Fibroblast of lung (primary cell): ENCODE data around the gene TRIM15. TPM values are rescaled to one million over a fixed set of nuclear protein-coding genes. Genes with fewer than 3 reads are reported as not detected.
"Not testable (repeated sequence)": the region's sequence is repeated elsewhere in the genome, so short reads cannot be mapped to it uniquely, and the experiment has no call there.

Experiments used
- DNase-seq, 2 donors: peaks; one replicate each; pipeline versions ENCODE4 v3.0.0 to v3.0.0-alpha.2; 2010; ENCODE audit warnings: low read depth in 2 of 2
- H2AFZ ChIP-seq: 2 replicates; pipeline ENCODE4 v1.5.1; 2012; ENCODE audit warnings: low read length, control low read depth, inconsistent platforms
- H3K27ac ChIP-seq: 2 replicates; pipeline ENCODE4 v1.5.1; 2011; ENCODE audit warnings: low read length, control low read depth; ENCODE audit not compliant: insufficient read depth
- H3K27me3 ChIP-seq: 2 replicates; pipeline ENCODE4 v1.5.1; 2011; ENCODE audit warnings: mild to moderate bottlenecking, low read length; ENCODE audit not compliant: control insufficient read depth, insufficient read depth
- H3K36me3 ChIP-seq: 2 replicates; pipeline ENCODE4 v1.5.1; 2011; ENCODE audit warnings: low read length; ENCODE audit not compliant: control insufficient read depth, insufficient read depth
- H3K4me1 ChIP-seq: 2 replicates; pipeline ENCODE4 v1.5.1; 2011; ENCODE audit warnings: low read length; ENCODE audit not compliant: control insufficient read depth, insufficient read depth; ENCODE audit errors: extremely low read depth
- H3K4me2 ChIP-seq: 2 replicates; pipeline ENCODE4 v1.5.1; 2011; ENCODE audit warnings: low read length, control low read depth; ENCODE audit not compliant: insufficient read depth; ENCODE audit errors: extremely low read depth
- H3K4me3 ChIP-seq, 4 experiments: fragments of 200-600 bp in 1 of 4; sonication (generic) in 1 of 4; replicated peaks in 1 of 4; 2 replicates each; pipeline ENCODE4 v1.5.1; 2011 to 2016; ENCODE audit warnings: low read length in 4 of 4, low read depth in 3 of 4, mild to moderate bottlenecking in 3 of 4, control low read depth in 2 of 4, inconsistent platforms in 1 of 4, mixed read lengths in 1 of 4; ENCODE audit not compliant: insufficient read depth in 1 of 4; ENCODE audit errors: control extremely low read depth in 1 of 4
- H3K79me2 ChIP-seq: 2 replicates; pipeline ENCODE4 v1.5.1; 2012; ENCODE audit warnings: mild to moderate bottlenecking, low read length, inconsistent platforms; ENCODE audit not compliant: control insufficient read depth, insufficient read depth
- H3K9ac ChIP-seq: 2 replicates; pipeline ENCODE4 v1.5.1; 2011; ENCODE audit warnings: mild to moderate bottlenecking, low read length, control low read depth; ENCODE audit not compliant: insufficient read depth
- H3K9me3 ChIP-seq: 2 replicates; pipeline ENCODE4 v1.5.1; 2012; ENCODE audit warnings: low read depth, low read length; ENCODE audit not compliant: control insufficient read depth, insufficient read depth
- H4K20me1 ChIP-seq: 2 replicates; pipeline ENCODE4 v1.5.1; 2011; ENCODE audit warnings: low read length; ENCODE audit not compliant: control insufficient read depth, insufficient read depth; ENCODE audit errors: extremely low read depth
- EZH2 ChIP-seq: IDR thresholded peaks from 2 replicates; pipeline ENCODE4 v1.5.1; 2012; ENCODE audit warnings: low read length, control low read depth, mild to moderate bottlenecking; ENCODE audit errors: missing control alignments
- polyA plus RNA-seq, 2 donors: library from polyadenylated mRNA; depleted of rRNA in 1 of 2; stranded (reverse) in 1 of 2; unstranded in 1 of 2; fragments of >200 nt; gene quantifications; 2 replicates each; pipeline ENCODE4 v1.2.1, GENCODE V29; 2011 to 2012; ENCODE audit warnings: missing spikeins in 1 of 2
- total RNA-seq: library from RNA; depleted of rRNA; stranded (reverse); fragments of >200 nt; gene quantifications from 2 replicates; pipeline ENCODE4 v1.2.1, GENCODE V29; 2014
- TF ChIP-seq, protein P1 (sequence below), 2 donors: IDR thresholded peaks in 1 of 2; conservative IDR thresholded peaks in 1 of 2; 1 replicate in 1 of 2; 2 replicates in 1 of 2; pipeline ENCODE4 v1.5.1; 2011 to 2012; ENCODE audit warnings: low read length in 2 of 2, control low read depth in 1 of 2, inconsistent platforms in 1 of 2, low read depth in 1 of 2, mild to moderate bottlenecking in 1 of 2

TRIM15 gene
- total and polyA plus RNA-seq, 2 donors (not counting 1 experiment from before 2014, with no cell fraction given), result not detected

DNA sequence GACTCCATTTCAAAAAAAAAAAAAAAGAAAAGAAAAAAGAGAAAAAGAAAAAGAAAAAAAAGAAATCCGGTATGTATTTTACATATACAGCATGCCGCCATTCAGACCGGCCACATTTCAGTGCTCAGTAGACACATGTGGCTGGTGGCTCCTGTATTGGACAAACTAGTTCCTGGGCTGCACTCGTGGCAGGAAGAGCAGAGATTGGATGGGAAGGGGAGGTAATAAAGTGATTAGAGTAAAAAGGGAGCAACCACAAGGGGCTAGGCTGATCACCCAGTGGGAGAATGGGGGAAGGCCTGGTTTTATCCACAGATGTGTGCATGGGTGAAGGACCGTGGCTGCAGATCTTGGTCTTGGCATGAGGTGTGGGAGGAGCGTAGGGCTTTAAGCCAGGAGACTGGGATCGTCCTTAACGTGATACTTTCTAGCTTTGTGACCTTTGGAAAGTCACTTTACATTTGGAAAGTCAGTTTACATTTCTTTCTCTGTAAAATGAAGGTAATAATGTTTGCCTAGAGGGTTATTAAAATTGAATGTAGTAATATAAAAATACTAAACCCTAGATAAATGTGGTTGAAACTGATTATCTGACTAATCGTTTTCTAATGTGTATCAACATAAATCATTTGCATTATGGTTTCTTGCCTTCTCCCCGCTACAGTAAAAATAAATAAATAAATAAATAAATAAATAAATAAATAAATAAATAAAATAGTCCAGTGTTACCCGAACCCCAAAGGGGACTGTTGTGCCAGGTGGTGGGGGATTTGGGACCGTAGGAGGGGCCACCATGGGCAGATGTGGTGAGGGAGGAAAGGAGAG, 869 bp upstream of the TRIM15 start:
- Histone ChIP-seq H2AFZ (no peak overlapping the region), H3K27me3 (peaks cover 7% of the 10 kb centered on the region), H3K36me3 (no peaks in the 10 kb centered on the region), H3K27ac (no peak overlapping the region), H3K4me1 (no peaks in the 10 kb centered on the region), H3K4me2 (no peak overlapping the region), H3K9ac (no peak overlapping the region), H3K9me3 (no peaks in the 10 kb centered on the region), H3K4me3 (no peak overlapping the region), H4K20me1 (no peaks in the 10 kb centered on the region), H3K79me2 (no peaks in the 10 kb centered on the region)
- no peak for DNase-seq
- TF ChIP-seq EZH2, result no peak
- TF ChIP-seq, protein P1, sequence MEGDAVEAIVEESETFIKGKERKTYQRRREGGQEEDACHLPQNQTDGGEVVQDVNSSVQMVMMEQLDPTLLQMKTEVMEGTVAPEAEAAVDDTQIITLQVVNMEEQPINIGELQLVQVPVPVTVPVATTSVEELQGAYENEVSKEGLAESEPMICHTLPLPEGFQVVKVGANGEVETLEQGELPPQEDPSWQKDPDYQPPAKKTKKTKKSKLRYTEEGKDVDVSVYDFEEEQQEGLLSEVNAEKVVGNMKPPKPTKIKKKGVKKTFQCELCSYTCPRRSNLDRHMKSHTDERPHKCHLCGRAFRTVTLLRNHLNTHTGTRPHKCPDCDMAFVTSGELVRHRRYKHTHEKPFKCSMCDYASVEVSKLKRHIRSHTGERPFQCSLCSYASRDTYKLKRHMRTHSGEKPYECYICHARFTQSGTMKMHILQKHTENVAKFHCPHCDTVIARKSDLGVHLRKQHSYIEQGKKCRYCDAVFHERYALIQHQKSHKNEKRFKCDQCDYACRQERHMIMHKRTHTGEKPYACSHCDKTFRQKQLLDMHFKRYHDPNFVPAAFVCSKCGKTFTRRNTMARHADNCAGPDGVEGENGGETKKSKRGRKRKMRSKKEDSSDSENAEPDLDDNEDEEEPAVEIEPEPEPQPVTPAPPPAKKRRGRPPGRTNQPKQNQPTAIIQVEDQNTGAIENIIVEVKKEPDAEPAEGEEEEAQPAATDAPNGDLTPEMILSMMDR (conservative IDR thresholded peaks at IDR 0.05 in 1 of 2, IDR thresholded peaks at IDR 0.05 in 1 of 2; ENCODE audit: low read depth in 1 of 2, low read length in 2 of 2), result no peak

DNA sequence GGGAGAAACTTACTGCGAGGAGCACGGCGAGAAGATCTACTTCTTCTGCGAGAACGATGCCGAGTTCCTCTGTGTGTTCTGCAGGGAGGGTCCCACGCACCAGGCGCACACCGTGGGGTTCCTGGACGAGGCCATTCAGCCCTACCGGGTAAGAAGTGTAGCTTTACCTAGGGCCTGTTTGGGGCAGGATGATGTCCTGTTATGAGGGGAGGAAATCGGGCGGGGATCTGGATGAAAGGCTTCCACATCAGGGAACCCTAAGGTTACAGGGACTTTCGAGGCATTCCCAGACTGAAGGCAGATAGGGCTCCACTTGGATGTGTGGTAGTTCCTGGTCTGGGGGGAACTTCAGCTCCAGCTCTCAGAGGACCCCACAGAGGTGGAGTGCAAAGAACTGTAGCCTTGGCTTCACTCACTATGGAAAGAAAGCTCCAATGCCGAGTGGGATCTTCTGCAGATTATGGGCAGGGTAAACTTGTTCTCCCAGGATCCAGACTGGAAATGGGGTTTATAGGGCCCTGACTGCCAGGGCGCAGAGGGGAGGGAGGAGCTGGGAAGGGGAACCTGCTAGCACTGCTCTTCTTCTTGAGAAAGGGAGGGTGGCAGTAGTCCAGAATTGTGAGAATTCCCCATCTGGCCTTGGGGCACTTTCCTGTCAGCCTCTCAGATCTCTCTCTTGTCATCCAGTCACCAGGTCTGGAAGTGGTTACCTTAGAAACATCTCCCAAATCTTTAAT, 740 bp downstream of the TRIM15 start:
- no peak overlapping the region for H3K27ac ChIP-seq
- no peaks in the 10 kb centered on the region for H3K4me1 ChIP-seq
- no peak overlapping the region for H3K4me2 ChIP-seq
- H3K9ac ChIP-seq, result no peak overlapping the region
- no peaks in the 10 kb centered on the region for H3K9me3 ChIP-seq
- no peak overlapping the region for H3K4me3 ChIP-seq
- no peak for TF ChIP-seq EZH2
- TF ChIP-seq, protein P1 (conservative IDR thresholded peaks at IDR 0.05 in 1 of 2, IDR thresholded peaks at IDR 0.05 in 1 of 2; ENCODE audit: low read depth in 1 of 2, low read length in 2 of 2), result no peak
- no peaks in the 10 kb centered on the region for H3K36me3 ChIP-seq
- no peaks in the 10 kb centered on the region for H3K79me2 ChIP-seq
- no peak for DNase-seq
- H3K27me3 ChIP-seq, result peaks cover 17% of the 10 kb centered on the region
- H4K20me1 ChIP-seq, result no peaks in the 10 kb centered on the region
- no peak overlapping the region for H2AFZ ChIP-seq

DNA sequence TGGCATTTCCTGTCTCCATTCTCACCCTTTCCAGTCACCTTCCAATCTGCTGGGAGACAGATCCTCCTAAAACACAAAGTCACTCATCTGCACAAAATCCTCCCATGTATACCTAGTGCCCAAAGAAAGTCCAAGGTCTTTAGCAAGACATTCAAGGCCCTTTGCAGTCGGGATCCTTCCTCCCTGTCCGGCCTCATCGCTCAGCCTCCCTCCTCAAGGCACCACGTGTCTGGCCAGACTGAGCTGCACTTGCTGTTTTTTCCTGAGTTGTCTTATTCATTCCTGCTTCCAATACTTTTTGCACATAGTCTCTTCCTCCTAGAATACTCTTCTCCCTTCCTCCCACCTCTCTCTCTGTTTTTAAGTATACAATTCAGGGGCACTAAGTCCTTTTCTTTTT, 1.4 kb downstream of the TRIM15 start:
- Histone ChIP-seq H4K20me1 (no peaks in the 10 kb centered on the region), H3K27me3 (peaks cover 19% of the 10 kb centered on the region), H3K9me3 (no peaks in the 10 kb centered on the region), H3K9ac (no peak overlapping the region), H3K27ac (no peak overlapping the region), H3K4me3 (no peak overlapping the region), H3K4me1 (no peaks in the 10 kb centered on the region), H2AFZ (no peak overlapping the region), H3K79me2 (no peaks in the 10 kb centered on the region), H3K36me3 (no peaks in the 10 kb centered on the region), H3K4me2 (no peak overlapping the region)
- DNase-seq, result no peak
- no peak for TF ChIP-seq EZH2
- TF ChIP-seq, protein P1 (conservative IDR thresholded peaks at IDR 0.05 in 1 of 2, IDR thresholded peaks at IDR 0.05 in 1 of 2; ENCODE audit: low read depth in 1 of 2, low read length in 2 of 2), result no peak

DNA sequence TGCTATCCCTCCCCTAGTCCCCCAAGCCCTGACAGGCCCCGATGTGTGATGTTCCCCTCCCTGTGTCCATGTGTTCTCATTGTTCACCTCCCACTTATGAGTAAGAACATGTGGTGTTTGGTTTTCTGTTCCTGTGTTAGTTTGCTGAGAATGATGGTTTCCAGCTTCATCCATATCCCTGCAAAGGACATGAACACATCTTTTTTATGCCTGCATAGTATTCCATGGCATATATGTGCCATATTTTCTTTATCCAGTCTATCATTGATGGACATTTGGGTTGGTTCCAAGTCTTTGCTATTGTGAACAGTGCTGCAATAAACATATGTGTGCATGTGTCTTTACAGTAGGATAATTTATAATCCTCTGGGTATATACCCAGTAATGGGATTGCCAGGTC, 1.9 kb downstream of the TRIM15 start:
- not testable (repeated sequence) for H3K4me2 ChIP-seq, H2AFZ ChIP-seq, H3K9me3 ChIP-seq, H4K20me1 ChIP-seq, DNase-seq, H3K36me3 ChIP-seq, H3K79me2 ChIP-seq, H3K9ac ChIP-seq, H3K4me1 ChIP-seq, H3K27ac ChIP-seq, H3K4me3 ChIP-seq
- H3K27me3 ChIP-seq, result peaks cover 19% of the 10 kb centered on the region
